Breast epithelium (tissue), 3 donors: ENCODE results near the gene SORCS3.

Experiments used
- CTCF ChIP-seq, 3 donors: fragments of 450-650 bp; IDR thresholded peaks; one replicate each; pipeline ENCODE4 v1.5.1; 2016 to 2017; ENCODE audit warnings: antibody characterized with exemption in 3 of 3, mild to moderate bottlenecking in 3 of 3, moderate library complexity in 3 of 3
- POLR2A ChIP-seq: fragments of 450-650 bp; IDR thresholded peaks from one replicate; pipeline ENCODE4 v1.6.1; 2016; ENCODE audit warnings: antibody characterized with exemption, mild to moderate bottlenecking, moderate library complexity

GRCh38 chr10:104925232-104925851 is 284.3 kb downstream of the SORCS3 start:
- TF ChIP-seq CTCF (IDR thresholded peaks at IDR 0.05) (peak in 1 of 3 donors; percentile 15), POLR2A (no peak)
